OCI-LY3 (cell line): ENCODE results near the gene PEDS1.

Source experiments
- CTCF ChIP-seq: fragments of 200-600, 300-600 bp; sonication (generic); IDR thresholded peaks from 2 replicates; pipeline ENCODE4 v1.5.1; 2014; ENCODE audit warnings: antibody characterized with exemption, low read length, low read depth
- EZH2phosphoT487 ChIP-seq: fragments of 200-600 bp; shearing (Covaris generic); IDR thresholded peaks from 2 replicates; pipeline ENCODE4 v1.6.1; 2018; ENCODE audit warnings: antibody characterized with exemption, mixed run types, low read depth

GRCh38 chr20:50181344-50181743, 27.8 kb upstream of the PEDS1 start:
- TF ChIP-seq CTCF (no peak), EZH2phosphoT487 (no peak)
